ENCODE data around the gene ZNF598. TPM values are rescaled to one million over a fixed set of nuclear protein-coding genes. Genes with fewer than 3 reads are reported as not detected.

Gene ZNF598
- total RNA-seq, 1 donor from 2014 or later: 105 TPM

DNA sequence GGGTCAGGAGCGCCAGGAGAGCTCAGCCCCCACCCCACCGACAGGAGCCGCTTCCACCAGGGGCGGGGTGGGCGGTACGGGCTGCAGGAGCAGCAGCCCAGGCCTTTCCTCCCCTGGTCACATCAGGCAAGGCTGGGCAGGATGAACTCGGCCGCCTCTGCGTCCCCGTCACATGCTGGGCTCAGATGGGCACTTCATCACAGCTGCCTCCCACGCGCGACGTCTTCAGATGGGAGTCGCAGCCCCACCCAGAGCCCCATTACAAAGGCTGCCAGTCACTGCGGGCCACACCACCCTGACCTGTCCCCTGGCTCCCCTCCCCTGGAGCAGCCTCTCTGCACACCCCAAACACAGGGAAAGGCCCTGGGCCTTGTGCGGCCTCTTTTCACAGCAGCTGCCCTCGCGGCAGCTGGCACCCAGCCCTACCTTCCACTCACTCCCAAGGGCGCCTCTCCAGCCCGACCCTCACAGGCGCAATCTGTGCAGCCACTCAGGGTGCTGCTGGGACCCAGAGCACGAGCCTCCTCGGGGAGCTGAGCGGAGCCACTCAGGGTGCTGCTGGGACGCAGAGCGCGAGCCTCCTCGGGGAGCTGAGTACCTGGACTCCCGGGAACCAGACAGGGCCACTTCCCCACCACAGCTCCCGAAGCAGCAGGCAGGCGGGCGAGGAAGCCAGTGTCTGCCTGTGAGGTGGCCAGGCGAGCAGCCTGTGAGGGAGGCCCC, 4.7 kb downstream of the ZNF598 start:
- no peaks in the 10 kb centered on the region for H3K9me3 Mint-ChIP-seq
- H3K4me1 Mint-ChIP-seq (ENCODE audit: low read depth): peaks cover 20% of the 10 kb centered on the region
- H3K36me3 Mint-ChIP-seq (ENCODE audit: low read depth): peaks cover 17% of the 10 kb centered on the region
- H3K27me3 Mint-ChIP-seq (ENCODE audit: insufficient read depth): no peaks in the 10 kb centered on the region
- no peak for DNase-seq (ENCODE audit: low spot score)
- intact Hi-C loops (cut with micrococcal nuclease): loop anchor here (1.0 kb wide), 2 partner anchors 9 to 135 kb away; no protein-coding TSS in a partner anchor
- no peak overlapping the region for H3K27ac Mint-ChIP-seq
- H3K4me3 Mint-ChIP-seq: no peak overlapping the region

DNA sequence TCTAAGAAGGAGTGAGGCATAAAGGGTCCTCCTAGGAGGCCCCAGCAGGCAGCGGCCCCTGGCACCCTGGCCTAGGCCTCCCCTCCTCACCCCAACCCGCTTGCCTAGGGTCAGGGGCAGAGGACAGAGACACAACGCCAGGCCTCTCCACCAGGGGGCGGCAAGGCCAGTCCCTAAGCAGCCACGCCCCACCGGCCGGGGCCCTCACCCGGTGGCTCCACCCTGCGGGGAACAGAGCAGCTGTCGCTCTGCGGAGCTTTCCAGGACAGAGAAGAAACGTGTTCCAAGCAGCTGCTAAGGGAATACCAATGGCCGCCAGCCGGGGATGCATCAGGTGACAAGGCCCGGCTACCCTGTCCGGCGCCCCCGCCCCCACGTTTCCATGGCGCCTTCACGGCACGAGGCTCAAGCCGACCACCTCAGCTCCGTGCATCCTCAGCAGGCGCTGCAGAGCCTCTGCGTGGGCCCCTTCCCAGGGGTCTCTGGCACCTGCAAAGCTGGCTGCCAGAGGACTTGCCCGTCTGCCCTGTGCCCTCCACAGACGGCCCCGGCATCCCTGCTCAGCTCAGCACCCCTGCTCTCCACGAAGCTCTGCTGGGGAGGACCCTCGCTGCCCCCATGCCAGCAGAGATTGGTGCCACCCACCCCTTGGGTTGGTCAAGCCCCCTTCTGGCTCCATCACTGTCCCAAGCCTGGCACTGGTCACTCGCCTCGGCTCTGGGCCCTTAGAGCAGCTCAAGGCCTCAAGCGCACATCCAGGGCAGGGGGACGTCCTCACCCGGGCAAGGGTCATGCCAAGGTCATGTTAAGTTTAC, 5.6 kb downstream of the ZNF598 start:
- H3K27me3 Mint-ChIP-seq (ENCODE audit: insufficient read depth): no peaks in the 10 kb centered on the region
- H3K36me3 Mint-ChIP-seq (ENCODE audit: low read depth): peaks cover 17% of the 10 kb centered on the region
- intact Hi-C loops (cut with micrococcal nuclease): loop anchor here (1.0 kb wide), 2 partner anchors 8 to 136 kb away; no protein-coding TSS in a partner anchor
- peak; percentile 84 for DNase-seq (ENCODE audit: low spot score)
- H3K4me3 Mint-ChIP-seq: no peak overlapping the region
- no peak overlapping the region for H3K27ac Mint-ChIP-seq
- peaks cover 19% of the 10 kb centered on the region for H3K4me1 Mint-ChIP-seq (ENCODE audit: low read depth)
- H3K9me3 Mint-ChIP-seq: no peaks in the 10 kb centered on the region

DNA sequence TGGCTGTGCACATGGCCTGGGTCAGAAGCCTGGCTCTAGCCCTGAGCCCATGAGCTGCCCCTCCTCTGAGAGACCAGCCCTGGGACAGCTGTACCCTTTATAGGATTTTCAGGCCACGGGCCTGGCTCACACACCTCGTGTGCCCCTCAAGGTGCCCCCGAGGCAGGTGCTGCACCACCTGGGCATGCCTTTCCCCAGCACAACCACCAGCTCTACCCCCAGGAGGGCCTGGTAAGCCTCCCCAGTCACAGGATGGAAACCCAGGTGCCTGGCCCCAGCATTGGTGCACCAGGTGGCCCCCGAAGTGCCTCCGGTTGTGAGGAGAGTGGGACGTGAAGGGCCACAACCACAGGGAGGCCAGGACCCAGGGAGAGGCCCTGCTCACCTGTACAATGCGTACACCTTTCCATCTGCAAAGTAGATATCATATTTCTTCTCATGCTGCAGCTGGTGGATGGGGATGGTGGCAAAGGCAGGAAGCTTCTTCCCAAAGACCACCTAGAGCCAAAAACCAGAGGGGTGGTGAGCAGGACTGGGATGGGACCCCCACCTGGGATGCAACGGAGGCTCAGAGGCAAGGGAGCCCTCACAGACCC, 6.3 kb downstream of the ZNF598 start:
- Mint-ChIP-seq H3K9me3 (no peaks in the 10 kb centered on the region), H3K36me3 (ENCODE audit: low read depth) (peaks cover 13% of the 10 kb centered on the region), H3K4me3 (no peak overlapping the region), H3K27me3 (ENCODE audit: insufficient read depth) (no peaks in the 10 kb centered on the region), H3K27ac (no peak overlapping the region), H3K4me1 (ENCODE audit: low read depth) (peaks cover 14% of the 10 kb centered on the region)
- intact Hi-C loops (cut with micrococcal nuclease): no loop called here
- no peak for DNase-seq (ENCODE audit: low spot score)

GRCh38 chr16:2002406-2003230, 7.0 kb downstream of the ZNF598 start:
- Mint-ChIP-seq H3K4me3 (no peak overlapping the region), H3K27me3 (ENCODE audit: insufficient read depth) (no peaks in the 10 kb centered on the region), H3K36me3 (ENCODE audit: low read depth) (peaks cover 15% of the 10 kb centered on the region), H3K4me1 (ENCODE audit: low read depth) (peaks cover 7% of the 10 kb centered on the region), H3K9me3 (no peaks in the 10 kb centered on the region), H3K27ac (no peak overlapping the region)
- intact Hi-C loops (cut with micrococcal nuclease): no loop called here
- DNase-seq (ENCODE audit: low spot score): no peak

DNA sequence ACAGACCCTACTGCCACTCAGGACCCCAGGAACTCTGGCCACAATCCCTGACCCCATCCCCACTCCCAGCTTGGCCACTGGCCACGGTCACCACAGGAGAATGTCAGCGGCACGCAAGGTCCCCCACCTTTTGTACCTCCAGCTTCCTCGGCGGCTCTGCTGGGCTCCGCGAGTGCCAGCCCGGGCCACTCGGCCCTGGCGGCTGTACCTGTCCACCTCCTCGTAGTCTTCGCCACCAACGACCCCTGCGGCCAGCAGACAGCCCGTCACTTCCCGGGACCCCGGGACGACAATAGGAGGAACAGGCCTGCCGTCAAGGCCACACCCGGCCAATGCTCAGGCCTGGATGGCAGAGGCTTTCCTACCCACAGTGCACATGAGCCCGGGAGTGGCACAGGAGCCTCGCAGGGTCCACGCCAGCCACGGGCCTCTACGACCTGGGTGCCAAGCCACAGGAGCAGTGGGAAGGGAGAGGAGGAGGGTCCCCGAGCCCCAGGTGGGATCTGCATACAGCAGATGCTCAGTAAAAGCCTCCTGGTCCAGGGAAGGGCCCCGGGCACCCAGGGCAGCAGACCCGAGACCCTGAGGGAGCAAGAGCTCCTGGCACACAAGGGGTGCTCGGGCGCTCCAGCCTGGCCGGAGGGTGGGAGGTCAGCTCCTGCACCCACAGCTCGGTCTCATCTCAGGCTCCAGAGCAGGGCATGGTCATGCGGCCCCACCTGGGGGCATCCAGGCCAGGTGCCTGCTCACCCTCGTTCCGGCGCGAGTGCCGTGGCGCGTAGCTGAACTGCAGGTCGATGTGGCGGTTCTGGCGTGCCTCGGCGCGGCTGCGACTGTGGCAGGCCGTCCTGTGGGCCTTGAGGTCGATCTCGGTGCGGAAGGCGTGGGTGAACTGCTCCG, 7.9 kb downstream of the ZNF598 start:
- Mint-ChIP-seq H3K36me3 (ENCODE audit: low read depth) (peaks cover 14% of the 10 kb centered on the region), H3K27me3 (ENCODE audit: insufficient read depth) (no peaks in the 10 kb centered on the region), H3K4me3 (no peak overlapping the region), H3K27ac (no peak overlapping the region), H3K4me1 (ENCODE audit: low read depth) (peaks cover 3% of the 10 kb centered on the region), H3K9me3 (no peaks in the 10 kb centered on the region)
- intact Hi-C loops (cut with micrococcal nuclease): no loop called here
- no peak for DNase-seq (ENCODE audit: low spot score)

DNA sequence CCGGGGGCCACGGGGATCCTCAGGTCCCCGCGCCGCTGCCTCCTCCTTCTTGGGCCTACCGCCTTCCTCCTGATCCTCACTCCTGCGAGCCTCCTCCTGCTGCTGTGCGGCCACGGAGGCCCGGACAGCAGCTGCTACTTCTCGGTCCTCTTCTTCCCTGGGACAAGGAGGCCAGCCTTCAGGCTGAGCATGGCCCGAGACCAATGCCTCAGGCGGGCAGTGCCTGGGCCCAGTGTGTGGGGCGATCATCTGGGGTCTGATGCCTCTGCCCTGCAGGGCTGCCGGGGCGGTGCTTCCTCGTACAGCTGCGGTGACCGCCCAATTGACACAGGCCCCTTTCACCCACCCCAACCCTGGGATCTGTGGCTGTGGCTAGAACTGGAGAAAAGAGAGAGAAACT, 8.6 kb downstream of the ZNF598 start:
- Mint-ChIP-seq H3K27ac (no peak overlapping the region), H3K27me3 (ENCODE audit: insufficient read depth) (no peaks in the 10 kb centered on the region), H3K4me3 (no peak overlapping the region), H3K4me1 (ENCODE audit: low read depth) (peaks cover 2% of the 10 kb centered on the region), H3K36me3 (ENCODE audit: low read depth) (peaks cover 14% of the 10 kb centered on the region), H3K9me3 (no peaks in the 10 kb centered on the region)
- DNase-seq (ENCODE audit: low spot score): no peak
- intact Hi-C loops (cut with micrococcal nuclease): no loop called here

GRCh38 chr16:1999866-2000514, 9.6 kb downstream of the ZNF598 start:
- no peak for DNase-seq (ENCODE audit: low spot score)
- H3K27ac Mint-ChIP-seq: no peak overlapping the region
- no peaks in the 10 kb centered on the region for H3K27me3 Mint-ChIP-seq (ENCODE audit: insufficient read depth)
- H3K36me3 Mint-ChIP-seq (ENCODE audit: low read depth): peaks cover 18% of the 10 kb centered on the region
- intact Hi-C loops (cut with micrococcal nuclease): no loop called here
- H3K4me3 Mint-ChIP-seq: no peak overlapping the region
- H3K9me3 Mint-ChIP-seq: no peaks in the 10 kb centered on the region
- H3K4me1 Mint-ChIP-seq (ENCODE audit: low read depth): no peaks in the 10 kb centered on the region

GRCh38 chr16:1998852-1999801, 10.5 kb downstream of the ZNF598 start:
- Mint-ChIP-seq H3K27ac (no peak overlapping the region), H3K4me1 (ENCODE audit: low read depth) (peaks cover 1% of the 10 kb centered on the region), H3K9me3 (no peaks in the 10 kb centered on the region), H3K4me3 (no peak overlapping the region), H3K36me3 (ENCODE audit: low read depth) (peaks cover 20% of the 10 kb centered on the region), H3K27me3 (ENCODE audit: insufficient read depth) (no peaks in the 10 kb centered on the region)
- DNase-seq (ENCODE audit: low spot score): no peak
- intact Hi-C loops (cut with micrococcal nuclease): no loop called here

- H3K4me3 Mint-ChIP-seq: no peak overlapping the region
- intact Hi-C loops (cut with micrococcal nuclease): no loop called here
- DNase-seq (ENCODE audit: low spot score): no peak
- no peaks in the 10 kb centered on the region for H3K27me3 Mint-ChIP-seq (ENCODE audit: insufficient read depth)
- H3K36me3 Mint-ChIP-seq (ENCODE audit: low read depth): peaks cover 21% of the 10 kb centered on the region
- no peaks in the 10 kb centered on the region for H3K9me3 Mint-ChIP-seq
- H3K27ac Mint-ChIP-seq: no peak overlapping the region
- H3K4me1 Mint-ChIP-seq (ENCODE audit: low read depth): peaks cover 8% of the 10 kb centered on the region
Measured at GRCh38 chr16:1998360-1998835, 11.2 kb downstream of the ZNF598 start.

DNA sequence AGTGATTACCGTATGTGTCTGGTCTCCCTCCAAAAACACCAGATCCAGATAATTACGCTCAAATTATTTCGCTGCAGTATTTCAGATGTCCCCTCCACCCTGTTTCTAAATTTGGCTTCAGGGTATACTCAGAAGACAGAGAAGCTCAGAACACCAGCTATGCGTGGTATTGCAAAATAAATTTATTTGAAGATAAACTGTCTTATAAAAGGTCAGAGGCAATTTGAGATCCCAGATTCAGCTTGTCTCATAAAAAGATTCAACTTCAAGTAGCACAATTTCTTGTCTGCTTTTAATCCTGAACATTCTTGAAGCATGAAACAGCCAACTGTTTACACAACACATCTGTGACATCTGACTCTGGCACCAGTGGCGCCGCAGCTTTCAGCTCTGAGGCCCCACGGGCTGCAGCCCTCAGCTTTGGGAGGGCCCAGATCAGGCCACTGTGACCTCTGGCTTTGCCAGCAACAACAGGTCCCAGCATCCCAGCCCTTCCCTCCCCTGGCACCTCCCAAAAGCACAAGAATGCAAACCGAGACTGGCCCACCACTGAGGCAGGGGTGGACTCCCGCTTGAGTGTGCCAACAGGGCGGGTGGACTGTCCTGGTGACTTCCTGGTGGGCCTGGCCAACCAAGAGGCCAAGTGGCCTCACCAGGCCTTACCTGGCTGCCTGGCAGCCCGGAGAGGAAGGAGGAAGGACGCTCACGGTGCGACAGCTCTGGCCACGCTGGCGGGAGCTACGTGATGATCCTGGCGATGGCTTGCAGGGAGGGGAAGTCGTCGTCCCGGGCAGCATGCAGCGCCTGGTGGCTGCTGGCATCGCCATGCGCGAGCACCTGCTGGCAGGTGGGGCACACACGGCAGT, 11.9 kb downstream of the ZNF598 start:
- intact Hi-C loops (cut with micrococcal nuclease): no loop called here
- H3K27me3 Mint-ChIP-seq (ENCODE audit: insufficient read depth): no peaks in the 10 kb centered on the region
- no peak overlapping the region for H3K4me3 Mint-ChIP-seq
- H3K36me3 Mint-ChIP-seq (ENCODE audit: low read depth): peaks cover 21% of the 10 kb centered on the region
- no peak for DNase-seq (ENCODE audit: low spot score)
- no peaks in the 10 kb centered on the region for H3K9me3 Mint-ChIP-seq
- no peak overlapping the region for H3K27ac Mint-ChIP-seq
- peaks cover 9% of the 10 kb centered on the region for H3K4me1 Mint-ChIP-seq (ENCODE audit: low read depth)

All from activated T-helper 1 cell treated with anti-CD3 and anti-CD28 coated beads, Interleukin-12 subunit alpha, Interleukin-12 subunit beta, Interleukin-2, Interleukin-4 antibody, amounts not matched to agents 30 ng/mL and 10 ng/mL and 1 ng/mL, durations not matched to agents 14 hours and 24 hours and 36 hours (primary cell).